GM13977 (cell line): ENCODE measurements around the gene PPP6R2.
"Not testable (repeated sequence)": the region's sequence is repeated elsewhere in the genome, so short reads cannot be mapped to it uniquely, and the experiment has no call there.

Source experiments
- DNase-seq: peaks from one replicate; pipeline ENCODE4 v3.0.0; 2012; ENCODE audit warnings: low spot score
- CTCF ChIP-seq: IDR thresholded peaks from 2 replicates; pipeline ENCODE4 v1.5.1; 2012; ENCODE audit warnings: mild to moderate bottlenecking, control low read depth; ENCODE audit not compliant: insufficient read depth; ENCODE audit errors: extremely low read depth, missing control alignments
- in situ Hi-C: fragments of 300-500 bp; cut with MboI; formaldehyde crosslinking; loops from one replicate; pipeline ENCODE4 v1.12.0; 2022; ENCODE audit warnings: low sequenced_read_pairs, low pct_unique_long_range_greater_than_20kb, mixed read lengths, inconsistent platforms; ENCODE audit not compliant: unreplicated experiment

PPP6R2 gene

GRCh38 chr22:50400931-50401330, 57.8 kb downstream of the PPP6R2 start:
- no peak for DNase-seq
- no peak for TF ChIP-seq CTCF
- in situ Hi-C loops, result no loop called here

- in situ Hi-C loops, result no loop called here
- no peak for TF ChIP-seq CTCF
- DNase-seq, result no peak
Observed at GRCh38 chr22:50401907-50402306, 58.8 kb downstream of the PPP6R2 start.

- DNase-seq, result no peak
- in situ Hi-C loops, result no loop called here
- TF ChIP-seq CTCF, result no peak
Observed at GRCh38 chr22:50403701-50404101, 60.6 kb downstream of the PPP6R2 start.

GRCh38 chr22:50406416-50407170, 63.5 kb downstream of the PPP6R2 start:
- no peak for TF ChIP-seq CTCF
- in situ Hi-C loops, result no loop called here
- DNase-seq, result no peak

- in situ Hi-C loops, result no loop called here
- DNase-seq, result no peak
- no peak for TF ChIP-seq CTCF
Observed at GRCh38 chr22:50408311-50408710, 65.2 kb downstream of the PPP6R2 start.

- in situ Hi-C loops, DNase-seq: not testable (repeated sequence)
Observed at GRCh38 chr22:50408954-50409353, 65.8 kb downstream of the PPP6R2 start.

- in situ Hi-C loops, result no loop called here
Observed at GRCh38 chr22:50414476-50415248, 71.5 kb downstream of the PPP6R2 start.

More at GRCh38 chr22:50414476-50415248, 71.5 kb downstream of the PPP6R2 start:
- TF ChIP-seq CTCF, result no peak
- no peak for DNase-seq
